Measurements from ENCODE around the gene CDH26. TPM values are rescaled to one million over a fixed set of nuclear protein-coding genes. Genes with fewer than 3 reads are reported as not detected.

The CDH26 gene
- total and polyA plus RNA-seq, 9 of the 15 experiments (the other 6 are each of a cell fraction or from before 2014, with no cell fraction given) = 0.07 to 0.13 (median 0.10) TPM; not detected in 4

DNA sequence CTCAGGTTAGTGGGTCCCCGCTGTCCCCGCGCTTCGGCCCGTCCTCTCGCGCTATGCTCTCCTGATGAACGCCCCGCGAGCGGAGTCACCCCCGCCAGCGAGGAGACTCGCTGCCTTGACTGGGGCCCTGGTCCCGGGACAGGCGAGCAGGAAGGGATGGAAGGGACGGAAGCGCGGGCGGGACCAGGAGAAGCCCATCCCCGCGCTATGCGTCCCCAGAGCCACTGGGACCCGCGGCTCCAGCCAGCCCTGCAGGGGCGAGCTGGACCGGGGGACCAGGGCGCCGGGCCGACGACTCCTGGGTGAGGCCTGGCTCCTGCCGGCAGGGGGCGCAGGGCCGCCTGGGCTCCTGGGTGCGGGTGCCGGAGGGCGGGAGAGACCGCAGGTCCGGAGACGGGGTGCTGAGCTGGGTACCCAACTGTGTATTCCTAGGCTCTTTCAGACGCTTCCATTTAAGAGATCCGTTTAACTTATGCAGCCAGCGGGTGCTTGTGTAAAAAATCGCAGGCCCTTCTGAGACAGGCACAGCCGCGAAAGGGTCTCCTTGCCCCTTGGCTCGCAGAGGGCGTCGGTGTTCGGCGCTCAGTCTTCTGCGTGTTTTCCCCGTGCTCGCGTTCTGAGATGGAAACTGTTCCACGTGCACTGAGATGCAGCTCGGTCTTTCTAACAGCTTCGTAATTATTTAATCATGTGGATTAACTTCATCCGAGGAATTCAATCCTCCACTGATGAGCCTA lies 24.2 kb upstream of the CDH26 start (continued):
- TF ChIP-seq RBFOX2 (IDR thresholded peaks at IDR 0.05; ENCODE audit: low read depth, low read length) (peak; percentile 58), PHF8 (IDR thresholded peaks at IDR 0.05; ENCODE audit: borderline replicate concordance, low read length) (peak; percentile 42; the same call in 1 of the 2 replicates), CREBBP (IDR thresholded peaks at IDR 0.05; ENCODE audit: low read depth, low read length) (no peak), HNRNPK (IDR thresholded peaks at IDR 0.05; ENCODE audit: low read depth, low read length, poor library complexity, severe bottlenecking) (peak; percentile 53), STAT5A (IDR thresholded peaks at IDR 0.05; ENCODE audit: borderline replicate concordance, low read length) (no peak), NR3C1 (CRISPR knock-in tag; IDR thresholded peaks at IDR 0.05) (no peak), SMAD4 (CRISPR knock-in tag; conservative IDR thresholded peaks at IDR 0.05) (peak; percentile 30; the same call in 1 of the 2 replicates), ELF2 (CRISPR knock-in tag; IDR thresholded peaks at IDR 0.05) (no peak), RBM22 (IDR thresholded peaks at IDR 0.05; ENCODE audit: low read depth, low read length, poor library complexity, severe bottlenecking) (no peak), ZNF717 (CRISPR knock-in tag; IDR thresholded peaks at IDR 0.05) (no peak), ZBTB7A (IDR thresholded peaks at IDR 0.05; ENCODE audit: borderline replicate concordance, control insufficient read depth, low read depth, low read length) (peak; percentile 45; the same call in 1 of the 2 replicates), BRD9 (IDR thresholded peaks at IDR 0.05; ENCODE audit: low read depth, partially characterized antibody) (no peak), EGR1 (conservative IDR thresholded peaks at IDR 0.05) (peak; percentile 11; the same call in 1 of the 2 replicates), ESRRA (IDR thresholded peaks at IDR 0.05; ENCODE audit: borderline replicate concordance, low read depth) (peak; percentile 56; the same call in 1 of the 2 replicates)
- TF ChIP-seq, protein P1, sequence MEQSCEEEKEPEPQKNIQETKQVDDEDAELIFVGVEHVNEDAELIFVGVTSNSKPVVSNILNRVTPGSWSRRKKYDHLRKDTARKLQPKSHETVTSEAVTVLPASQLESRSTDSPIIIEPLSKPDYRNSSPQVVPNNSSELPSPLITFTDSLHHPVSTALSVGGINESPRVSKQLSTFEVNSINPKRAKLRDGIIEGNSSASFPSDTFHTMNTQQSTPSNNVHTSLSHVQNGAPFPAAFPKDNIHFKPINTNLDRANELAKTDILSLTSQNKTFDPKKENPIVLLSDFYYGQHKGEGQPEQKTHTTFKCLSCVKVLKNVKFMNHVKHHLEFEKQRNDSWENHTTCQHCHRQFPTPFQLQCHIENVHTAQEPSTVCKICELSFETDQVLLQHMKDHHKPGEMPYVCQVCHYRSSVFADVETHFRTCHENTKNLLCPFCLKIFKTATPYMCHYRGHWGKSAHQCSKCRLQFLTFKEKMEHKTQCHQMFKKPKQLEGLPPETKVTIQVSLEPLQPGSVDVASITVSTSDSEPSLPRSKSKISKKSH (CRISPR knock-in tag; IDR thresholded peaks at IDR 0.05) = no peak
- TF ChIP-seq, protein P2, sequence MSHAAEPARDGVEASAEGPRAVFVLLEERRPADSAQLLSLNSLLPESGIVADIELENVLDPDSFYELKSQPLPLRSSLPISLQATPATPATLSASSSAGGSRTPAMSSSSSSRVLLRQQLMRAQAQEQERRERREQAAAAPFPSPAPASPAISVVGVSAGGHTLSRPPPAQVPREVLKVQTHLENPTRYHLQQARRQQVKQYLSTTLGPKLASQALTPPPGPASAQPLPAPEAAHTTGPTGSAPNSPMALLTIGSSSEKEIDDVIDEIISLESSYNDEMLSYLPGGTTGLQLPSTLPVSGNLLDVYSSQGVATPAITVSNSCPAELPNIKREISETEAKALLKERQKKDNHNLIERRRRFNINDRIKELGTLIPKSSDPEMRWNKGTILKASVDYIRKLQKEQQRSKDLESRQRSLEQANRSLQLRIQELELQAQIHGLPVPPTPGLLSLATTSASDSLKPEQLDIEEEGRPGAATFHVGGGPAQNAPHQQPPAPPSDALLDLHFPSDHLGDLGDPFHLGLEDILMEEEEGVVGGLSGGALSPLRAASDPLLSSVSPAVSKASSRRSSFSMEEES (CRISPR knock-in tag; IDR thresholded peaks at IDR 0.05) = no peak
- TF ChIP-seq, protein P3, sequence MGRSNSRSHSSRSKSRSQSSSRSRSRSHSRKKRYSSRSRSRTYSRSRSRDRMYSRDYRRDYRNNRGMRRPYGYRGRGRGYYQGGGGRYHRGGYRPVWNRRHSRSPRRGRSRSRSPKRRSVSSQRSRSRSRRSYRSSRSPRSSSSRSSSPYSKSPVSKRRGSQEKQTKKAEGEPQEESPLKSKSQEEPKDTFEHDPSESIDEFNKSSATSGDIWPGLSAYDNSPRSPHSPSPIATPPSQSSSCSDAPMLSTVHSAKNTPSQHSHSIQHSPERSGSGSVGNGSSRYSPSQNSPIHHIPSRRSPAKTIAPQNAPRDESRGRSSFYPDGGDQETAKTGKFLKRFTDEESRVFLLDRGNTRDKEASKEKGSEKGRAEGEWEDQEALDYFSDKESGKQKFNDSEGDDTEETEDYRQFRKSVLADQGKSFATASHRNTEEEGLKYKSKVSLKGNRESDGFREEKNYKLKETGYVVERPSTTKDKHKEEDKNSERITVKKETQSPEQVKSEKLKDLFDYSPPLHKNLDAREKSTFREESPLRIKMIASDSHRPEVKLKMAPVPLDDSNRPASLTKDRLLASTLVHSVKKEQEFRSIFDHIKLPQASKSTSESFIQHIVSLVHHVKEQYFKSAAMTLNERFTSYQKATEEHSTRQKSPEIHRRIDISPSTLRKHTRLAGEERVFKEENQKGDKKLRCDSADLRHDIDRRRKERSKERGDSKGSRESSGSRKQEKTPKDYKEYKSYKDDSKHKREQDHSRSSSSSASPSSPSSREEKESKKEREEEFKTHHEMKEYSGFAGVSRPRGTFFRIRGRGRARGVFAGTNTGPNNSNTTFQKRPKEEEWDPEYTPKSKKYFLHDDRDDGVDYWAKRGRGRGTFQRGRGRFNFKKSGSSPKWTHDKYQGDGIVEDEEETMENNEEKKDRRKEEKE (IDR thresholded peaks at IDR 0.05; ENCODE audit: borderline replicate concordance in 1 of 2, control insufficient read depth in 1 of 2, low read depth in 2 of 2, low read length in 1 of 2) = no peak
- TF ChIP-seq, protein P4, sequence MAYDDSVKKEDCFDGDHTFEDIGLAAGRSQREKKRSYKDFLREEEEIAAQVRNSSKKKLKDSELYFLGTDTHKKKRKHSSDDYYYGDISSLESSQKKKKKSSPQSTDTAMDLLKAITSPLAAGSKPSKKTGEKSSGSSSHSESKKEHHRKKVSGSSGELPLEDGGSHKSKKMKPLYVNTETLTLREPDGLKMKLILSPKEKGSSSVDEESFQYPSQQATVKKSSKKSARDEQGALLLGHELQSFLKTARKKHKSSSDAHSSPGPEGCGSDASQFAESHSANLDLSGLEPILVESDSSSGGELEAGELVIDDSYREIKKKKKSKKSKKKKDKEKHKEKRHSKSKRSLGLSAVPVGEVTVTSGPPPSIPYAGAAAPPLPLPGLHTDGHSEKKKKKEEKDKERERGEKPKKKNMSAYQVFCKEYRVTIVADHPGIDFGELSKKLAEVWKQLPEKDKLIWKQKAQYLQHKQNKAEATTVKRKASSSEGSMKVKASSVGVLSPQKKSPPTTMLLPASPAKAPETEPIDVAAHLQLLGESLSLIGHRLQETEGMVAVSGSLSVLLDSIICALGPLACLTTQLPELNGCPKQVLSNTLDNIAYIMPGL (CRISPR knock-in tag; IDR thresholded peaks at IDR 0.05) = peak; percentile 67; the same call in 1 of the 2 replicates
